Islet of Langerhans (tissue), 1 donor: ENCODE measurements around the gene OR11A1.

Source experiments
- FAIRE-seq: peaks from one replicate; lab custom pipeline; 2011; peaks lifted over from hg19 to GRCh38; lab: Jason Lieb, UNC

OR11A1 gene, protein sequence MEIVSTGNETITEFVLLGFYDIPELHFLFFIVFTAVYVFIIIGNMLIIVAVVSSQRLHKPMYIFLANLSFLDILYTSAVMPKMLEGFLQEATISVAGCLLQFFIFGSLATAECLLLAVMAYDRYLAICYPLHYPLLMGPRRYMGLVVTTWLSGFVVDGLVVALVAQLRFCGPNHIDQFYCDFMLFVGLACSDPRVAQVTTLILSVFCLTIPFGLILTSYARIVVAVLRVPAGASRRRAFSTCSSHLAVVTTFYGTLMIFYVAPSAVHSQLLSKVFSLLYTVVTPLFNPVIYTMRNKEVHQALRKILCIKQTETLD

GRCh38 chr6:29456971-29457370 lies at the start of gene OR11A1, which contains the start of gene OR2H1:
Gene OR11A1, minus strand, starts transcription at chr6:29457071. Its CDS starts 29,430 bp downstream, at chr6:29427641.
Gene OR2H1, plus strand, starts transcription at chr6:29457155. Its CDS starts 4,615 bp downstream, at chr6:29461770.
- no peak for FAIRE-seq

DNA sequence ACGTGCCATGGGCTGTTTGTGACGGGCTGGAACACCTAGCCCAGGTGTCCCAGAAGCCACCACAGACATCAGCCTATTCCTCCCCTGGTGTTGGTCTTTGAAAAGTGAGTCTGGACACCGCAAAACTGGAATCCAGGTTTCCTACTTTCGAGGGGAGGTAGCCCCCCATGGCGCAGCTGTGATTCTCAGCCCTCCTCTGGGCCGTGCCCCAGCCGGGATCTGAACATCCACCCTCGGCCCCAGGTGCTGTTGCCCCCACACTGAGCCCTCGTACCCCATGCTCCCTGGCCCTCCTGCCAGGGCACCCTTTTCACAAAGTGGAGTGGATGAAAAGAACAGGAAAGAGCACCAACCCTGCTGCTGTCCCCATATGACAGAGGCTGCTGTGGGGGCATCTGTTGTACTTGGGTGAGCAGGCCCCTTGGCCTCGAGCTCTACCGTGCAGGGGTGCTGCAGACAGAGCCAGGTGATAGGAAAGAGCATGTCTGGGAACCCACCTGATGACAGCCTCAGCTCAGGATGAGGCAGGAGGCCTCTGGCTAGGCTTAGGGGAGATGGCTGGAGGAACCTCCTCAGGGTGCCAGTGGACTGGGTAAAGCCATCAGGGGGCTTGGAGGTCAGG lies 49.7 kb upstream of the OR11A1 start:
- no peak for FAIRE-seq

DNA sequence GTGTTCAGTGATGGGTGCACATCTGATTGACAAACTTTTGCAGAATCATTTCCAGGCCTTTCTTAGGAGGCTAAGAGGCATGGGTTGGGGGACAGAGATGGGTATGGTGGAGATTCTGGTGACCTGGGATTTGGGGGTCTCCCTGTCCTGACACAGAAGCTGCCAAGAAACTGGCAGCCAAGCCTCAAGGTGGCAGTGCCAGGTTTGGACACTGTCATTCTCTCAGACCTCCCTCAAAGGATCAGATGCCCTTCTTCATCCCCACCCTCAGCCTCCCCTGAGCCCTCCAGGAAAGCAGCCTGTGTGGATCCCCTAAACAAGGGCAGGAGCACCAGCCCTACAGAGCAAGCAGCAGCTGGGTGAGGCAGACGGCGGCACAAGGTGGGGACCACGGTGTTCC lies 48.9 kb upstream of the OR11A1 start:
- FAIRE-seq = no peak

GRCh38 chr6:29504961-29505360 lies 48.1 kb upstream of the OR11A1 start:
- FAIRE-seq = no peak

DNA sequence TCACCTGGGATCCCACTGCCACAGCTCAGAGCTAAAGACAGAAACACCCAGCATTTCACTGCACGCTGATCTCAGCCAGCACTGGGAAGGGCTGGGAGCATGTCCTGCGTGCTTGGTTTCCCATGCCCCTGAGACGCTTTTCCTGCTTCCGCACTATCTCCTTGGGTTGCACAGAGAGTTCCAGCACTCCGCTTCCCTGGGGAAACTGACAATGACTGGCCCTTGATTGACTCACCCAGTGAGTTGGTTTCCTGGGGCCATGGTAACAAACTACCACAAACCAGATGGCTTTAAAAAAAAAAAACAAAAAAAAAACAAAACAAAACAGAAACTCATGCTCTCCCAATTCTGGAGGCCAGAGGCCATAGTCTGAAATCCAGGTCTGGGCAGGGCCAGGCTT lies 45.7 kb upstream of the OR11A1 start:
- no peak for FAIRE-seq

DNA sequence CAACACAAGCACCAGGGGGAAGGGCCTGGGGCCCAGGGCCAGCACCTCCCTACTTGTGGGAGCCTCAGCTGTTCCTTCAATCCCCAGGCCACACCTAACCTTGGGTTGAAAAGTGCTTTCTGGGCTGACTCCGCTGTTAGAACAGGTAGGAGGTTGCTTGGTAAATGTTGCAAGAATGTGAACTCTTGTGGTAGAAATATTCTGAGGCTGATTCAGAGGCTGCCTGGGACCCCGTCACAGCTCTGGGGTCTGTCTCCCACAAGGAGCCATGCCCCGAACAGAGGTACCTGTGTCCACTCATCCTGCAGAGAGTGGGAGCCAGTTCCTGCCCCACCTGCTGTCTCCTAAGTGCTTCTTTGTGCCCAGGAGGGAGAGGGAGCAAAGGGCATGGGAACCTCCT lies 45.3 kb upstream of the OR11A1 start:
- no peak for FAIRE-seq

GRCh38 chr6:29501106-29501505 lies 44.2 kb upstream of the OR11A1 start:
- no peak for FAIRE-seq

DNA sequence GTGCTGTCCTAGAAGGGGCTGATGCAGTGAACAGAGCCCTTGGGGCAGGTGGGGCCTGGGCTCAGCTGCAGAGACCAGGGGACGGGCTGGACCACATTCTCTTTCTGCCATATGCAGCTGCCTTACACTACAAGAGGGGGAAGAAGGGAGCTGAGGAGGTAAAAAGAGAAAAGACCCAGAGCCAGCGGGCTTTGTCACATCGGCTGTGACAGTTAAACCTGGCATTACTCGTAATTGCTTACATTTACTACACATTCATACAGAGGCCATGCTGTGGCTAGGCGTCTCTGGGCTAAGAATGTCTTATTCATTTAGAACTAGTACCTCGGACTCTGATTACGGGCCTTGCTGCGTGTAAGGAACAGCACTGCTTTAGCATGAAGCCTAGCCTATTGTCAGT lies 43.7 kb upstream of the OR11A1 start:
- no peak for FAIRE-seq

GRCh38 chr6:29499704-29500103 lies 42.8 kb upstream of the OR11A1 start:
- FAIRE-seq = no peak

DNA sequence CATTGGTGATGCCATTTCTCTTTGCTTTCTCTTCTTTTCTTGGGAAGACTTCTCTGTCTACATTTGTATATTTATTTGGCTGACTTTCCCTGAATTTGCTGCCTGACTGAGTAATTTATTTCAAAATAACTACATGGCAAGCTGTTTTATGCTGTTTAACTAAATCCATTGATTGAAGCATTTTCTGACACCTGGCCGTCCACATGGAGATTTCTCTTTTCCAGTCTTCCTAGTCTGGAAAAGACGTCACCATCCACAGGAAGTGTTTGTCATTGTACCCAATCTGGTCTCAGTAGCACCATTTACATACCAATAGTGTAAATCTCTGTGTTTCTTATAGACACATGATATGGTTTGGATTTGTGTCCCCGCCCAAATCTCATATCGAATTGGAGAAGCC lies 40.1 kb upstream of the OR11A1 start:
- FAIRE-seq = no peak

DNA sequence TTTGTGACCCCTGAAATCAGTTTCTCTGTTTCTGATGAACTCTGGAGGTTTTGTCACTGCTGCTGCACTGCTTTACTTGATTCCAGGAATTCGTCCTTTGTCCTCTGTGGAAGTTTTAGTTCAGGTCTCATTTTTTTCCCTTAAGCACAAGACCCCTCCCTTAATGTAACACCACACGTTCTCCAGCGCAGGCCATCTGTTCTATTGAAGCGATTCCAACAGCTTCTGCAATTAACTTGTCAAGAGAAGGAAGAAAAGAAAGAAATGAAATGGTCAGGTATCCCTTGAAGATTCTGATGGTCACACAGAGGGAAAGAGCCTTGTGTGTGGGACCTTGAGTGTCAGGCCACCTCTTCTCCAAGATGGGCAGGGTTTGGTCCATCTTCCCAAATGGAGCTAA lies 38.7 kb upstream of the OR11A1 start:
- FAIRE-seq = no peak

DNA sequence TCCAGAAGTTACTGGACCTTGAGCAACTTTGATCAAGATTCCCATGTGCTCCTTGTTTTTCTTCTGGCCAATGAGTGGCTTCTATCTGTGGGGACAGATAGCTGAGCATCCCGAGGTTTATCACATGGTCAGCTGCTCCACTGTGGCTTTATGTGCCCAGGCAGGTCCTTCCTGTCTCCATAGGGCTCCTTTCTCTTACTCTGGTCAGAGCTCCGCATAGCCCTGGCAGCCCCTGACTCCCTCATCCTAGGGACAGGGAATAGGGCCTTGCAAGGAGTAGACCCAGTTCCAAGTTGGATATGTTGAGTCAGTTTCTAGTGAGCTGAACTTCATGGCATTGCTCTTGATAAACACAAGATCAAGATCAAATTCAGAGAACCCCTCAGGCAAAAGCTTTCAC lies 37.3 kb upstream of the OR11A1 start:
- no peak for FAIRE-seq

GRCh38 chr6:29493261-29493660 lies 36.4 kb upstream of the OR11A1 start:
- no peak for FAIRE-seq

- no peak for FAIRE-seq
Measured at GRCh38 chr6:29491574-29491973, 34.7 kb upstream of the OR11A1 start.

DNA sequence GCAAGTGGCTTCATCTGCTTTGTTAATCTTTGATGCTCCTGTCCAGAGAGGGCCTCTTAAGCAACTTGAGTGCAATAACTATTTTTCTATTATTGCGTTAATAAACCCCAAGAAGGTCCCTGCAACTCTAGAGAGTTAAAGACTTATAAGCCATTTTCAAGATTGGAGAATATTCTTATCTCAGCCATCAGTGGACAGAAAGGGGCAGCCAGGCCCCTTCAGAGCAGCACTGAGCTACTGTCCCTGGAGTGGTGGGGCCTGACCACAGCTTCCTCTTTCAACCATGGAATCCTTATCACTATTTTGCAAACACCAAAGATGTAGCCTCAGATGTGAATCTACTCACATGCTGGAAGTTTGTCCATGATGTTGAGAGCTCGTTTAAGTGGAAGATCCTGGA lies 33.7 kb upstream of the OR11A1 start:
- FAIRE-seq = no peak

GRCh38 chr6:29490055-29490454 lies 33.2 kb upstream of the OR11A1 start:
- no peak for FAIRE-seq

- no peak for FAIRE-seq
Measured at GRCh38 chr6:29489286-29489685, 32.4 kb upstream of the OR11A1 start.

- FAIRE-seq = no peak
Measured at GRCh38 chr6:29488874-29489273, 32.0 kb upstream of the OR11A1 start.

DNA sequence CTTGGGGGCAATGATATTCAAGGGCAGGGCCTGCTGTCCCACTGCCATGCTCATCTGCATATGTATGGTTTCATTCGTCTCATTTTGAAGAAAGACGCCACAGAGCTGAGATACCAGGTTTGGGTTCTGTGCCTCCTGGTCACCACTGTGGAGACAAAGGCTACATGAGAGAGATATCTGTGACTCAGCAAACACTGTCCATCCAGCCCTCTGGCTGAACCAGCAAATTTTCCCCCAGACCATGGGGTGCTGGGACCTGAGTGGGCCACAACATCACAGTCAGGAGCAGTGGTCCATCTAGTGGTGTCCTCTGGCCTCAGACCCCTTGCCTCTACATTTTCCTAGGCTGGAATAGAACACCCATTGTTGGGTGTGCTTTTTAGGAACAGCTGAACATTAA lies 30.8 kb upstream of the OR11A1 start, which contains the start of gene MAS1L:
TSS of gene MAS1L (minus strand) at position 297 of the 400 bp plus-strand sequence. CDS start at position 243, 54 bp downstream.
- FAIRE-seq = no peak

DNA sequence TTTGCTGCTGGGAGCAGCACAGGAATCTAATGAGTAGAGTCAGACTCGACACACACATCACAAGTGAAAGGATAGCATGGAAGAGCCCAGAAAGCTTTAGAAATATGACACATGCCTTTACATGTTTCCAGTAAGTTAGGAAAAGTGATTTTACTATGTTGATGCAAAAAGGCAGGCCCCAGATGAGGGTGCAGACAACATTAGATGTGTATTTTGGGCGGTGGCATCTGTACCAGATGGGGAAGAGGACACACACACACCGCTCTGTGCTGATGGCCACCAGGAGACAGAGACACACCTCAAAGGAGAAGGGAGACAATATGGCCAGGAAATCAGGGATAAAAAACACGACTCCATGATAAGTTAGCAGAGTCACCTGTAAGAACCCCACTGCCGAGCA lies 30.3 kb upstream of the OR11A1 start:
- FAIRE-seq = no peak

DNA sequence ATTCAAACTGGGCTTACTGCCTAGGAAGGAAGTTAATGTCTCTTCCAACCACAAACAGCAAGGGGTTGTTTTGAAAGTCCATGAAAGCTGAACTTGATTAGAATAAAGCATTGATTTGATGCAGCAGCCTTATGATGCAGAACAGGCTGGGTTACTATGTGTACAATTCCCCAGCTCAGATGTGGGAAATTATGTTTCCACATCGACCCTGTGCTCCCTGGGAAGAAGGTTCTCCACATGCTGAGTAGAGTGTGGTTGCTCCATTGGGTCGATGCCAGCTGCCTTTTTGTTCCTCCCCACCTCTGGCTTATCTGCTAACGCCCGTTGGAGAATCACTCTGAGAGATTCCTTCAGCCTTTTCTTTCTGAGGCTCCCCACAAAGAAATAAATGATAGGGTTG lies 29.7 kb upstream of the OR11A1 start:
- FAIRE-seq = no peak

DNA sequence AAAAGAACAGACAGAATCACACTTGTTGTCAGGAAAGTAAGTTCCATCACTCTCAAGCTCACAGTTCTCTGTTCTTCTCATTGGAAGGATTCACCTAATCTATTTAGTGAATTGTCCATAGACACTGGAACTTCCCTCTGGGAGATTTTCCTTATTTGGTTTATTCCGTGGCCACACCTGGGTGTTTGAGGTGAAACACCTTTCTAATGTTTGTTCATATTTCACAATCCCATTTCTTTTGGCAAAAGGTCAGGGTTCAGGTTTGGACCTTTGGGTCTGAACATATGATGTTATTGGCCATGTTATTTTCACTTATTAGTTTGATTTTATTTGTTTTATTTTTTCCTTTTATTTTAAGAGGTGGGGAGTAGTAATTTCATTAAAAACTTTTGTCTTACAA lies 26.9 kb upstream of the OR11A1 start:
- no peak for FAIRE-seq

DNA sequence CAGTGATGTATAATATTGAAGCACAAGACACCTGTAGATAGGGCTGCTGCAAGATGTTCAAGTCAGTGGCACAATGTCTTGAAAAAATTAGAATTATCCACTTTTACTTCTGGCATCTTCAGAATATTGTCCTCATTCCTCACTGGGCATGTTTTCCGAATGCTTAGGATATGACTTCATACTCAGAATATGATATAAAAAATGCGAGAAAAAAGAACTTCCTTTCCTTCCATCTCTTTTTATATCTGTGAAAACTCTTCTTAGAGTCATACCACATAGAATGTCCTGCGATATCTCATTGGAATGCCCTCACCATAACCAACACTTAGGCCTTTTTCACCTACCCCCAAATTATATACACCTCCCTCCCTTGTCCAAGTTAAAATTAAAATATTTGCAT lies 26.3 kb upstream of the OR11A1 start:
- no peak for FAIRE-seq

DNA sequence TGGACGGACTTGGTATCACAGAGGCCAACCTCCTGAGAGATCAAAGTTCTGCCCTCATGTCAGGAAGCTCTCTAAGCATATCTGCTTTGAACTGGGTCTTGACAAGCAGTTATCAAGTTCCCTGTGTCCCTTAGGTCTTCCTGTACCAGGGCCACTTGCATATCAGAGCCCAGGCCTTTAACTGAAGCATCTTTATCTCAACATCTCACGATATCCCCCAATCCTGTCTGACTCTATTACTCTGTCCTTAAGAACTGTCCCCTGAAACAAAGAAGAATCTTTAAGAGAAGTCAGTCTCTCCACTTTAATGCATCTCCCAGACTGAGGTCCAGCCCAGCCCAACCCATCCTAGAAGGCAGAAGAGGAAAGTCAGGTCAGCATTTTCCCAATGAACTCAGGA lies 22.7 kb upstream of the OR11A1 start:
- no peak for FAIRE-seq
